Brain microvascular endothelial cell (primary cell): Measurements from ENCODE around the gene BACH2.
"Not testable (repeated sequence)": the region's sequence is repeated elsewhere in the genome, so short reads cannot be mapped to it uniquely, and the experiment has no call there.

Experiments
- DNase-seq: peaks from one replicate; pipeline ENCODE4 v3.0.0-alpha.2; 2020
- H3K27ac ChIP-seq: fragments of 250-450 bp; sonication (Bioruptor Pico); 2 replicates; pipeline ENCODE4 v1.5.1; 2020; ENCODE audit warnings: mild to moderate bottlenecking, moderate library complexity
- H3K27me3 ChIP-seq: fragments of 250-450 bp; sonication (Bioruptor Pico); replicated peaks from 2 replicates; pipeline ENCODE4 v1.5.1; 2020; ENCODE audit warnings: mild to moderate bottlenecking
- H3K36me3 ChIP-seq: fragments of 250-450 bp; sonication (Bioruptor Pico); replicated peaks from 2 replicates; pipeline ENCODE4 v1.5.1; 2020; ENCODE audit warnings: mild to moderate bottlenecking
- H3K4me3 ChIP-seq: 2 replicates; pipeline ENCODE4 v1.5.1; 2011; ENCODE audit warnings: low read depth, mild to moderate bottlenecking, control low read depth, low read length, moderate library complexity
- CTCF ChIP-seq: IDR thresholded peaks from 2 replicates; pipeline ENCODE4 v1.5.1; 2011; ENCODE audit warnings: low read depth, mild to moderate bottlenecking, moderate library complexity, low read length, control low read depth, inconsistent platforms; ENCODE audit errors: missing control alignments
- in situ Hi-C: cut with HindIII; loops from 2 replicates; pipeline ENCODE4 v1.10.0; 2017; ENCODE audit warnings: low sequenced_read_pairs, low pct_ligation_motif_present

The BACH2 gene

DNA sequence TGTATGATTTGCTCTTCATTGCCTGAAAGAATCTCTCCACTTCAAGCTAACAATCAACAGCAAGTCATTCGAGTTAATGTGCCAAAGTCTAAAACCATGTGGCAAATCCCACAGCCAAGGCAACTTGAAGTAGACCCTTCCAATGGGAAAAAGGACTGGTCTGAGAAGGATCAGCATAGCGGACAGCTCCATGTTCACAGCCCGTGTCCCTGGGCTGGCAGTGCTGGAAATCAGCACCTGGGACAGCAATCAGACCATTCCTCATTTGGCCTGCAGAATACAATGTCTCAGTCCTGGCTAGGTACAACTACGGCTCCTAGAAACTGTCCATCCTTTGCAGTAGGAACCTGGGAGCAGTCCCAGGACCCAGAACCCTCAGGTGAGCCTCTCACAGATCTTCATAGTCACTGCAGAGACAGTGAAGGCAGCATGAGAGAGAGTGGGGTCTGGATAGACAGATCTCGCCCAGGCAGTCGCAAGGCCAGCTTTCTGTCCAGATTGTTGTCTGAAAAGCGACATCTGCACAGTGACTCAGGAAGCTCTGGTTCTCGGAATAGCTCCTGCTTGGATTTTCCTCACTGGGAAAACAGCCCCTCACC lies 401.3 kb downstream of the BACH2 start:
- no peak for TF ChIP-seq CTCF
- DNase-seq = peak; percentile 76
- Histone ChIP-seq H3K27ac (no peak overlapping the region), H3K36me3 (no peaks in the 10 kb centered on the region), H3K4me3 (no peak overlapping the region), H3K27me3 (peaks cover 3% of the 10 kb centered on the region)
- in situ Hi-C loops = no loop called here

- H3K36me3 ChIP-seq = no peaks in the 10 kb centered on the region
- no peak for DNase-seq
- H3K27me3 ChIP-seq = peaks cover 3% of the 10 kb centered on the region
- no peak for TF ChIP-seq CTCF
- in situ Hi-C loops = no loop called here
- H3K27ac ChIP-seq = no peak within 1 kb of the TSS
- H3K4me3 ChIP-seq = no peak within 1 kb of the TSS
Observed at GRCh38 chr6:89894169-89894568, 402.5 kb downstream of the BACH2 start, which contains the start of gene GJA10. GJA10 (plus strand) TSS chr6:89894469; CDS start chr6:89894469, 0 bp downstream.

DNA sequence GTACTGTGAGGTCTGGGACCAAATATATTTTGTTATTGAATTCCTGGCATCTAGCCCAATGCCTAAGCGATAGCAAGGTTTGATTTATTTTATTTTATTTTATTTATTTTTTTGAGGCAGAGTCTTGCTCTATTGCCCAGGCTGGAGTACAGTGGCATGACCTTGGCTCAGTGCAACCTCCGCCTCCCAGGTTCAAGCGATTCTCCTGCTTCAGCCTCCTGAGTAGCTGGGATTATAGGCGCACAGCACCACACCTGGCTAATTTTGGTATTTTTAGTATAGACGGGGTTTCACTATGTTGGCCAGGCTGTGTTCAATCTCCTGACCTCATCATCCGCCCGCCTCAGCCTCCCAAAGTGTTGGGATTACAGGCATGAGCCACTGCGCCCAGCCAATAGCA lies 404.1 kb downstream of the BACH2 start:
- H3K36me3 ChIP-seq, DNase-seq, H3K4me3 ChIP-seq, in situ Hi-C loops, H3K27me3 ChIP-seq, H3K27ac ChIP-seq: not testable (repeated sequence)

GRCh38 chr6:89890845-89891528 lies 405.7 kb downstream of the BACH2 start:
- in situ Hi-C loops = not testable (repeated sequence)

DNA sequence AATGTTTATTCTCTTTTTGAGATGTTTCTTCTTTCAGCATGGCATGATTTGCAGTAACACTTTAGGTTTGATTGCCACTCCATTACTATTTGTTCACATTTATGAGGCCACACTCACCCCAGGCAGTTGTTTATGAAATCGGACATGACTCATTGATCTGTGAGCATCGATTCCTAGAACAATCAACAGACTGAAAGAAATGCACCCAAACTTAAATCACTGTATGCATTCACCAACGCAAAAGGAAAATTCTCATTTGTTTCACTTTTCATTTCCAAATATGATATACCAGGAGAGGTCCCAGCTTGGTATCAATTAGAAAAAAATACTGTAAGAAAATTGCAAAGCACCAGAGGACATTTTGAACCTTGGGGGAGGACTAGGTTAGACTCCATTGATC lies 407.8 kb downstream of the BACH2 start:
- peaks cover 3% of the 10 kb centered on the region for H3K27me3 ChIP-seq
- in situ Hi-C loops = no loop called here
- TF ChIP-seq CTCF = no peak
- no peak for DNase-seq
- no peaks in the 10 kb centered on the region for H3K36me3 ChIP-seq
- H3K27ac ChIP-seq = no peak overlapping the region
- no peak overlapping the region for H3K4me3 ChIP-seq

More at GRCh38 chr6:89890845-89891528, 405.7 kb downstream of the BACH2 start:
- DNase-seq, H3K27ac ChIP-seq, H3K27me3 ChIP-seq, H3K36me3 ChIP-seq, H3K4me3 ChIP-seq: not testable (repeated sequence)

DNA sequence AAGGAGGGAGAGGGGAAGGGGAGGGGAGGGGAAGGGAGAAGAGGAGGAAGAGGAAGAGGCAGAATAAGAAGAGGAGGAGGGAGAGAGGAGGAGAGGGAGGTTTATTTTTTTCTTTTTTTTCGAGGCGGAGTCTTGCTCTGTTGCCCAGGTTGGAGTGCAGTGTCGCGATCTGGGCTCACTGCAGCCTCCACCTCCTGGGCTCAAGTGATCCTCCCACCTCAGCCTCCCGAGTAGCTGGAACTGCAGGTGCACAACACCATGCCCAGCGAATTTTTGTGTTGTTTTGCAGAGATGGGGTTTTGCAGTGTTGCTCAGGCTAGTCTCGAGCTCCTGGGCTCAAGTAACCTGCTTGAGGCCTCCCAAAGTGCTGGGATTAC lies 408.5 kb downstream of the BACH2 start:
- Histone ChIP-seq H3K27me3 (peaks cover 3% of the 10 kb centered on the region), H3K27ac (no peak overlapping the region), H3K36me3 (no peaks in the 10 kb centered on the region), H3K4me3 (no peak overlapping the region)
- no peak for TF ChIP-seq CTCF
- no peak for DNase-seq
- in situ Hi-C loops = no loop called here
